ENCODE results near the gene JAG2.

JAG2 gene

DNA sequence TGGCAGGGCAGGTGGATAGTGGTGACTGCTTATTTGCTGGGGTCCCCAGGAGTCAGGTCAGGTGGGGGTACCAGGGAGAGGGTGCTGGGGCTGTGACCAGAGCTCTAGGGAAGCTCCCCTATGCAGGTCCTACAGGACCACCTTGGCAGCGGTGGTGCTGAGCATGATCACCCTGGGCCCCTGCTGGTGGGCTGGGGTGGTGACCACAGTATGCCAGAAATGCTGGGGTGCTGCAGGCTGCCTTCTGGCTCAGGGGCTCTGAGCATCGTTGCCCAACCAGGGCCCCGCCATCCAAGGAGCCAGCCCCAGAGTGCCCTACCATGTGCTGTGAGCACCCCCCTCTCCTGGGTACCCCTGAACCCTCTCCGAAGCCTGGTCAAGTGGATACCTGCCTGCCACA is 30.0 kb upstream of the JAG2 start:
- Mint-ChIP-seq H3K4me3 (no peak overlapping the region), H3K4me1 (peaks cover 25% of the 10 kb centered on the region), H3K9me3 (no peaks in the 10 kb centered on the region), H3K27me3 (peaks cover 32% of the 10 kb centered on the region), H3K27ac (peak overlapping the region; percentile 58), H3K36me3 (no peaks in the 10 kb centered on the region)
- DNase-seq (ENCODE audit: low spot score in 2 of 2), result no peak
- ATAC-seq (ENCODE audit: low read depth), result no peak

GRCh38 chr14:105197211-105197641 is 28.6 kb upstream of the JAG2 start:
- ATAC-seq (ENCODE audit: low read depth), result peak; percentile 72
- no peak overlapping the region for H3K27ac Mint-ChIP-seq
- H3K36me3 Mint-ChIP-seq, result no peaks in the 10 kb centered on the region
- H3K27me3 Mint-ChIP-seq, result peaks cover 32% of the 10 kb centered on the region
- no peak overlapping the region for H3K4me3 Mint-ChIP-seq
- peaks cover 26% of the 10 kb centered on the region for H3K4me1 Mint-ChIP-seq
- peak in 1 of 2 donors; percentile 52 for DNase-seq (ENCODE audit: low spot score in 2 of 2)
- no peaks in the 10 kb centered on the region for H3K9me3 Mint-ChIP-seq

GRCh38 chr14:105196265-105196960 is 27.8 kb upstream of the JAG2 start:
- Mint-ChIP-seq H3K4me3 (no peak overlapping the region), H3K27ac (no peak overlapping the region), H3K27me3 (peaks cover 32% of the 10 kb centered on the region), H3K4me1 (peaks cover 20% of the 10 kb centered on the region), H3K9me3 (no peaks in the 10 kb centered on the region), H3K36me3 (no peaks in the 10 kb centered on the region)
- ATAC-seq (ENCODE audit: low read depth) (no peak), DNase-seq (ENCODE audit: low spot score in 2 of 2) (peak in 1 of 2 donors; percentile 34)

GRCh38 chr14:105195522-105196264 is 27.1 kb upstream of the JAG2 start:
- no peaks in the 10 kb centered on the region for H3K9me3 Mint-ChIP-seq
- DNase-seq (ENCODE audit: low spot score in 2 of 2) (peak in 1 of 2 donors; percentile 25), ATAC-seq (ENCODE audit: low read depth) (no peak)
- H3K4me3 Mint-ChIP-seq, result peak overlapping the region; percentile 47
- peaks cover 30% of the 10 kb centered on the region for H3K27me3 Mint-ChIP-seq
- H3K4me1 Mint-ChIP-seq, result peaks cover 20% of the 10 kb centered on the region
- no peaks in the 10 kb centered on the region for H3K36me3 Mint-ChIP-seq
- H3K27ac Mint-ChIP-seq, result peak overlapping the region; percentile 28

DNA sequence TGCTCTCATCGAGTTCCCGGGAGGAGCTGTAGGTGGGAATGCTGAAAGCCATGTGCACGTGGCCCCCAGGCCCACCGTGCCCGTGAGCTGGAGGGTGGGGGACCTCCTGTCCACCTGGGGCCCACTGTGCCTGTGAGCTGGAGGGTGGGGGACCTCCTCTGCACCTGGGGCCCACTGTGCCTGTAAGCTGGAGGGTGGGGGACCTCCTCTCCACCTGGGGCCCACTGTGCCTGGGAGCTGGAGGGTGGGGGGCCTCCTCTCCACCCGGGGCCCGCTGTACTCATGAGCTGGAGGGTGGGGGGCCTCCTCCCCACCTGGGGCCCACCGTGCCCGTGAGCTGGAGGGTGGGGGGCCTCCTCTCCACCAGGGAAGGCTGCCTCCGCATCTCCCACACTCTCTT is 26.5 kb upstream of the JAG2 start:
- Mint-ChIP-seq H3K27ac (no peak overlapping the region), H3K27me3 (peaks cover 27% of the 10 kb centered on the region), H3K4me1 (peaks cover 20% of the 10 kb centered on the region), H3K36me3 (no peaks in the 10 kb centered on the region), H3K4me3 (no peak overlapping the region), H3K9me3 (no peaks in the 10 kb centered on the region)
- no peak for ATAC-seq (ENCODE audit: low read depth)
- DNase-seq (ENCODE audit: low spot score in 2 of 2), result no peak

DNA sequence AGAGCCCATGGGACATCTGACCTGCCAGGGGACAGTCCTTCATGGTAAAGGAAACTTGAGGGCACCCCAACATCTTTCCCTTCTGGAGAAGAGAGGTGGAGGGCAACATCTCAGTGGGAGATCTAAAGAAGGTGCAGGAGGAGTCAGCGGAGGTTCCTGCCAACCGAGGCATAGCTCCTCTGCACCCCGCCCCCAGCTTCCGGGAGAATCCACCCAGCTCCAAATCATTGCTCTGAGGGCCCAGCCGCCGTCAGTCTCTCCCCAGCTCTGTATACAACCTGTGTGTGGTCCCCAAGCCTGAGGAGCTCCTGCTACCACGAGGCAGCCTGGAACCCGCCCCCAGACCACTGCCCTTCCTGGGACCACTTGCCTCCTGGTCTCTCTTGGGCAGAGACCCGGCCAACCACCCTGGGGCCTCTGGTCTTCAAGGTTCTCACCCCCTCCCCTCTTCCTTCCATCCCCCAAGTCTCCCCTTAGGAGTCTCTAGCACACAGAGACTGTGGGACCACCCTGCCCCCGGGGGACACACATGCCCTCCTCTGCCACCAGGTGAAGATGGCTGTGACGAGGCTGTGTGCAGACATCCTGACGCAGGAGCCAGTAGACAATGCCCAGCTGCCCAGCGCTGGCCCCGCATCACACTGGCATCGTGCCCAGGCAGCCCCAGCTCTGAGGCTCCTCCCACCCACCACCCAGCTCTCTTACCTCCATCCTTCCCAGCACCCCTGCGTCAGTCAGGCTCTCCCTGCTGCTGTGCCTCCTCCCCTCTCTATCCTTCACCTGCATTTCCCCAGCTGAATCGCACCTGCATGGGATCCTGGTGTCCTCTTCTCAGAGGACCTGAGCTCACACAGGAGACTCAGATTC is 25.6 kb upstream of the JAG2 start:
- ATAC-seq (ENCODE audit: low read depth), result peak; percentile 35
- Mint-ChIP-seq H3K4me3 (peak overlapping the region; percentile 41), H3K4me1 (peaks cover 16% of the 10 kb centered on the region), H3K9me3 (no peaks in the 10 kb centered on the region), H3K27ac (peak overlapping the region; percentile 3), H3K27me3 (peaks cover 23% of the 10 kb centered on the region), H3K36me3 (no peaks in the 10 kb centered on the region)
- peak in 1 of 2 donors; percentile 44 for DNase-seq (ENCODE audit: low spot score in 2 of 2)

GRCh38 chr14:105192866-105193731 is 24.5 kb upstream of the JAG2 start:
- Mint-ChIP-seq H3K4me3 (no peak overlapping the region), H3K4me1 (peaks cover 16% of the 10 kb centered on the region), H3K36me3 (peaks cover 3% of the 10 kb centered on the region), H3K27ac (no peak overlapping the region), H3K9me3 (peaks cover under 1% of the 10 kb centered on the region), H3K27me3 (peaks cover 22% of the 10 kb centered on the region)
- ATAC-seq (ENCODE audit: low read depth), result no peak
- DNase-seq (ENCODE audit: low spot score in 2 of 2), result peak in 1 of 2 donors; percentile 30

DNA sequence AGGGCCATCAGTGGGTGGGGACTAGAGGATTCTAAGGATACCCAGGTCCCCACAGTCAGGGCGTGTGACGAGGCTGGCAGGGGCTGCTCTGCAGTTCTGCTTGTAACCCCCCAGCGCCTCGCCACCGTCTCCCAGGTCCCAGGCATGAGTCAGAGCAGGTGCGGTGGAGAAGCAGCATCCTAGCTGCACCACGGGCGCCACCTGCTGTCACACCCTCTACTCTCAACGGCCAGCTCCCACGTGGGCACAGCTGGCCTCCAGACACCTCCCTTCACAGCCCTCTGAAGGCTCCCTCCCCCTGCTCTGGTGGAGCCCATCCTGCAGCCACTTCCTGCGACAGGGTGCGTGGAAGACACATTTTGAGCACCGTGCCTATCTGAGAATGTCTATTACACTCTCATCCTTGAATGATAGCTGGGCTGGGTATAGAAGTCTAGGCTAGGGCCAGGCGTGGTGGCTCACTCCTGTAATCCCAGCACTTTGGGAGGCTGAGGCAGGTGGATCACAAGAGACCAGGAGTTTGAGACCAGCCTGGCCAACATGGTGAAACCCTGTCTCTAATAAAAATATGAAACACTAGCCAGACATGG is 19.5 kb upstream of the JAG2 start:
- ATAC-seq (ENCODE audit: low read depth) (no peak), DNase-seq (ENCODE audit: low spot score in 2 of 2) (no peak)
- no peak overlapping the region for H3K4me3 Mint-ChIP-seq
- H3K36me3 Mint-ChIP-seq, result peaks cover 4% of the 10 kb centered on the region
- peaks cover 1% of the 10 kb centered on the region for H3K9me3 Mint-ChIP-seq
- H3K4me1 Mint-ChIP-seq, result peaks cover 8% of the 10 kb centered on the region
- H3K27me3 Mint-ChIP-seq, result peaks cover 28% of the 10 kb centered on the region
- H3K27ac Mint-ChIP-seq, result no peak overlapping the region

- peaks cover 1% of the 10 kb centered on the region for H3K9me3 Mint-ChIP-seq
- no peak overlapping the region for H3K27ac Mint-ChIP-seq
- no peak for ATAC-seq (ENCODE audit: low read depth)
- H3K36me3 Mint-ChIP-seq, result peaks cover 4% of the 10 kb centered on the region
- peaks cover 8% of the 10 kb centered on the region for H3K4me1 Mint-ChIP-seq
- DNase-seq (ENCODE audit: low spot score in 2 of 2), result no peak
- no peak overlapping the region for H3K4me3 Mint-ChIP-seq
- peaks cover 26% of the 10 kb centered on the region for H3K27me3 Mint-ChIP-seq
These were observed 18.5 kb upstream of the JAG2 start for GRCh38 chr14:105187116-105187515.

GRCh38 chr14:105185973-105186372 is 17.4 kb upstream of the JAG2 start:
- Mint-ChIP-seq H3K27me3 (peaks cover 26% of the 10 kb centered on the region), H3K4me3 (no peak overlapping the region), H3K9me3 (peaks cover 1% of the 10 kb centered on the region), H3K4me1 (peaks cover 8% of the 10 kb centered on the region), H3K36me3 (peaks cover 4% of the 10 kb centered on the region), H3K27ac (no peak overlapping the region)
- no peak for ATAC-seq (ENCODE audit: low read depth)
- DNase-seq (ENCODE audit: low spot score in 2 of 2), result no peak

DNA sequence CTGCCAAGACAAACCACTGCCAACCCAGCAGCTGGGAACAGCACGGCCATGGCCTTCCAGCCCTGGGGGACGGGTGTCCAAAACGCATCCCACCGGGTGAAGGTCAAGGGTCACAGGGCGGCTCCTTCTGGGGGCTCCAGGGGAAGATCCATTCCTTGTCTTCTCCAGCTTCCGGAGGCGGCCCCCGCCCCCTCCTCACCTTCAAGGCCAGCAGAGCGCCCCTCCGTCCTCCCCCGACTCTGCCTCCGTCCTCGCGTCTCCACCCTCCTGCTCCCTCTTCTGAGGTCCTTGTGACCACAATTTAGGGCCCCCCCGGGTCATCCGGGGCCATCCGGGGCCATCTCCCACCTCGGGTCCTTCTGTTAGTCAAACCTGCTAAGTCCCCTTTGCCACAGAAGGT is 16.4 kb upstream of the JAG2 start:
- Mint-ChIP-seq H3K9me3 (peaks cover 1% of the 10 kb centered on the region), H3K27me3 (peaks cover 24% of the 10 kb centered on the region), H3K36me3 (peaks cover 4% of the 10 kb centered on the region), H3K27ac (no peak overlapping the region), H3K4me1 (peaks cover 8% of the 10 kb centered on the region), H3K4me3 (no peak overlapping the region)
- no peak for ATAC-seq (ENCODE audit: low read depth)
- no peak for DNase-seq (ENCODE audit: low spot score in 2 of 2)

DNA sequence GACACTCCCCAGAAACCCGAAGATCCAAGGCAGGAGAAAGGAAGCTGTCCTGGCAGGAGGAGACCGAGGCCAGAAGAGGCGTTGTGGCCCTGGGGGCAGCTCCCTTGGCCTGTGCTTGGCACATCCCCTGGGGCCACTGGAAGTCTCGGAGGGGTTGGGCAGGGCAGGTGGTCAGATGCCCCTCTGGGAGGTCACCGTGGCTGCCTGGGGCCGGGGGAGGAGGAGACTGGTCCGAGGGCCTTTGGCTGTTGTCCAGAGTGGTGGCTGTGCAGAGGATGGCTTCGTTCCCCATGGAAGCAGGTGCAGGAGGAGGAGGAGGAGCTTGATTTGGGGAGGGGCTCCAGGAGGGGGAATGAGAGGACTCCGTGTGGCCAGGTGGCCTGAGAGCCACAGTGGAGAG is 15.9 kb upstream of the JAG2 start:
- H3K27me3 Mint-ChIP-seq, result peaks cover 22% of the 10 kb centered on the region
- H3K27ac Mint-ChIP-seq, result no peak overlapping the region
- peaks cover 1% of the 10 kb centered on the region for H3K9me3 Mint-ChIP-seq
- DNase-seq (ENCODE audit: low spot score in 2 of 2) (no peak), ATAC-seq (ENCODE audit: low read depth) (no peak)
- H3K4me1 Mint-ChIP-seq, result peaks cover 12% of the 10 kb centered on the region
- H3K36me3 Mint-ChIP-seq, result peaks cover 4% of the 10 kb centered on the region
- no peak overlapping the region for H3K4me3 Mint-ChIP-seq
